ENCODE results near the gene NALCN.

The NALCN gene

DNA sequence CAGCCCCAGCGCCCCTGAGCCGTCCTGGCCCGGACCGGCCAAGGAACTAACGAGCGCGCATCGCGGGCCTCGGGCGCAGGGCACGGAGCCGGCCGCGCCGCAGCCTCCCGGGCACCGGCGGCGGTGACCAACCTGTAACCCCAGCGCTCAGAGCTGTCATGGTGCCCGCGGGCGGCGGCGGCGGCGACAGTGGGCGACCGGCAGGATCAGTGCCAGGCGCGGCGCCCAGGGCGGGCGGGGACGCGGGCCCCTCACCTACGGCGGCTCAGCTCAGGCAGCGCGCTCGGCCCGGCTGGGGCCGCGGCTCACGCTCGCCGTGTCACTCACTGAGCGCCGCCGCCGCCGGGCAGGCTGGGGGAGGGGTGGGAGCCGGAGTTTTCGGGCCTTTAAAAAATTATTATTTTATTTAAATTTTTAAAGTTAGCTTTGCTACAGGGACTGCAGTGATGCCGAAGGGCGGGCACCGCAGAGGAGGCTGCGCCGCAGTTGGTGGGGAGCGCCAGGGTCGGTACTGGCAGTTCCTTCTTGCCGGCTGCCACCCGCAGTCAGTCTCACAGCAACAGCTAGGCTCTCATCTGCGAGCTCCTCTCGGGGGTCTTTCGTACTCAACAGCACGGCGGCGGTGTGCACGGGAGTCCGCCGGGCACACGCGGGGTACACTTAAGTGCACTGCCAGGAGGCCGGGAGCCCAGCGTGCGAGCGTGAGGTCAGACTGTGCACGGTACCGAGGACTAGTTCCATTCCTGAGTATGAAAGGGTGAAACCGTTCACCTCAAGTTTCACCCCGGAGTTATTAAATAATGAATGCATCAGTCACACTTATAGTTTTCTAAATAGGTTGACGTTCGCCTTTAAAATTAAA is at the start of gene NALCN:
NALCN (minus strand) TSS at position 328 of the 862 bp plus-strand sequence. CDS start 17,382 bp downstream, outside the sequence.
- DNase-seq = no peak

DNA sequence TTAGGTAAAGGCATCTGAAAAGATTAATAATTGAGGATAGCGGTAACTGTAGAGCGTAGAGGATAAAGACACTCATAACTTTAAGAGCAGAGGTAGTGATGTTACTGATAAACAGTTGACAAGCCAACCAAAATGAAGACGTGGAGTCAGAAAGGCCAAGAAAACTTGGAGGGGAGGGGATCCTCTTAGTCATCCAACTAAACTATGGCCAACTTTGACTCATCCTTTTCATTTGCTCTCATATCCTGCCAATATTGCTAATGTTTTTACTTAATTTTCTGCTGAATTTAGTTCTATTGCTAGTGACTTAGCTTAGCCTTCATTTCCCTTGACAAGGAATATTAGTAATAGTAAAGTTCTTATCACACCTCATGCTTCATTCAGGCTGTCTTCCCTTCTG is 49.6 kb upstream of the NALCN start:
- DNase-seq = no peak

DNA sequence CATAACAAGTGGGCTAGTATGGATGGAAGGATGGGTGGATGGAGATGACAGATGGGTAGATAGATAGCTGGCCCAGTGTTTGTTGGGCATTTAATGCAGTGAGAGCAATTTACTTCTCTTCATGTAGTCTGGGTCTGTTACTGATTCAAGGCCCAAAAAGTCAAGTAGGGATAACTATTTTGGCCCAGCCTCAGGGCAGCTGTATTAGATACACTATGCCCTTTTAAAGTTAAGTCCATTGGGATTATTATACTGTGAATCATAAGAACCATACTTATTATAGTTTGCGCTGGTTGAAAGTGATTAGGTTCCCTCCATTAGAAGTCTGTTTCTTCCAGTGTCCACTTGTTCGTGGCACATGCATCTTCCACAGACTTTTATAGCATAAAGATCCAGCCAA is 40.9 kb upstream of the NALCN start:
- DNase-seq = no peak

DNA sequence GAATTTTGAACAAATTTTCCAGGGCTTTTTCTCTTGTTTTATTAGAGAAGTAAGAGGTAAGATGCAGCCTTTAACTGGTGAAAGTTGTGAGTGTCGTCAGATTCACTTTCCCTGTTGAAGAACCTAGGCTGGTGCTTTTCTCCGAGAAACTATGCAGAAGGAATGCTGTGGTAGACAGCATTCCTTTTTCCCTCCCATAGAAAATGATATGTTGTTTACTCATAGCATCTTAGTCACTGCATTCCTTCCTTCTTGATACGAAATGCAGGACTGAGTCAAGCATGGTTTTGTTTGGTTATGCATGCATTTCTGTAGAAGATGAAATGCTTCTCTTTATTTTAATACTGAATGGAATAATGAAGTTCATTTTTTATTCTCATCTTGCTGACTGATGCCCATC is 39.6 kb upstream of the NALCN start:
- no peak for DNase-seq

DNA sequence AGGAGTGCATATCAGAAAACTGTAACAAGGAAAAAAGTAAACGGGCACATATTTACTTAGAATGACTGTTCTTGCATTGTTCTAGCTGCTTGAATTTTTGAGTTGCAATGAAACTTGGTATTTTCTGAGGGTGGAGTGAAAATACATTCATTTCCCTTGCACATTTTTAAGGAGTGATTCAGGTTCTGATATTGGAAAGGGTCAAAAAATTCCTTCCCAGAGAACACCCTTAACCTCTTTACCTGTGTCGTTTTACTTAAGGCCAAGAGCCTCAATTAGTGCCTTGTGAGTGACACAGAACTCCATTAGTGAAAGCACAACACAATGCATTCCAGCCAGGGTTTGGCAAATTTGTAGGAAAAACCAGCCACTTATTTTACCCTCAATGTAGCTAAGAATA is 38.5 kb upstream of the NALCN start:
- no peak for DNase-seq

DNA sequence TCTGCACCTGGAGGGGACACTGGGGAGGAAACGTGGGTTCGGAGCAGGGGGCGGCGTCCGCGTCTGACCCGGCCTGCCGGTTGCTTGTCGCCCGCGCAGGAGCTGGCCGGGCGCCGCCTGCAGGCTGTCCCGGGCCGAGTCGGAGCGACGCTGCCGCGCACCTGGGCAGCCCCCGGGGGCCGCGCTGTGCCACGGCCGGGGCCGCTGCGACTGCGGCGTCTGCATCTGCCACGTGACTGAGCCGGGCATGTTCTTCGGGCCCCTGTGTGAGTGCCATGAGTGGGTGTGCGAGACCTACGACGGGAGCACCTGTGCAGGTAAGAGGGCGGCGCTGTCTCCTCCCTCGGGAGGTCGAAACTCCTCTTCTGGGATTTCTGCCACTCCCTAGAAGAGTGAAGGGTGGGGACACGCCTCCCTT is 37.5 kb upstream of the NALCN start:
- no peak for DNase-seq

DNA sequence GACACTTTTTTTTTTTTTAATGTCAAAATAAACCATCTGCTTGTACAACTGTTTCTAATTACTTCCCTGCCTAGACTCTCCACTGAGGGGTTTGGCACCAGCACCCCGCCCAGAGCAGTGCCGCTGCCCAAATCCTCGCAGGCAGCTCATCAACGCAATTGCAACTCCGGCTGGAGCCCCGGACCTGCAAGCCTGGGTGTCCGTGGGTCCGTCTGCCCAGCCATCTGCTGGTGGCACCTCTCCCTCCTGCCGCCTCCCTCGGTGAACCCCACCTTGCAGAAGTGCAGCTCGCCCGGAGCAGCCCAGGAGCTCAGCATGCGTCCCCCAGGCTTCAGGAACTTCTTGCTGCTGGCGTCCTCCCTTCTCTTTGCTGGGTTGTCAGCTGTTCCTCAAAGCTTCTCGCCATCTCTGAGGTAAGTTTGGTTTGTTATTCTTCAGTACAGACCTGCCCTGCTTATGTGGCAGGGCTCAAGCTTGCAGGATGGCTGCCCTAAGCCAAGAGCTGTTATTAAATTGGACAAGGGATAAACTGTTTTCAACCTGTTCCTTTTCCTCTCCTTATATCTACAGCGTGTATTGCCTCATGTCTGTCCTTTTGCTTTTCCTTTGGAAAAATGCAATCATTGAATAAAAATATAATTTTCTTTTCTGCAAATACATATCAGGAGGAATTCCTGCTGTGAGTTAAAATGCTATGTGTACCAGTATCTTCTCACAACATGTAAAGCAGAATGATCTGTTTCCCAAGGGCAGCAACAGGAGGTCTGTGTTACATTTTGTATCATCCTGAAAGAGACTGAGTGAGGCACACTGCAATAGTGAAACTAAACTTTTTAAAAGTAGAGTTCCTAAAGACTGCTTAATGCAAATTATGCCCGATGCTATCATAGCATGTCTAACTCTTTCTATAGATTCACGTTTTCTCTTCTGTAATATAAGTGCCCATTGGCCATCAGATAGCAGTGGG is 36.5 kb upstream of the NALCN start, which contains the start of gene ITGBL1:
ITGBL1 (plus strand) TSS at position 157 of the 967 bp plus-strand sequence; CDS start at position 316, 159 bp downstream.
- DNase-seq = no peak

DNA sequence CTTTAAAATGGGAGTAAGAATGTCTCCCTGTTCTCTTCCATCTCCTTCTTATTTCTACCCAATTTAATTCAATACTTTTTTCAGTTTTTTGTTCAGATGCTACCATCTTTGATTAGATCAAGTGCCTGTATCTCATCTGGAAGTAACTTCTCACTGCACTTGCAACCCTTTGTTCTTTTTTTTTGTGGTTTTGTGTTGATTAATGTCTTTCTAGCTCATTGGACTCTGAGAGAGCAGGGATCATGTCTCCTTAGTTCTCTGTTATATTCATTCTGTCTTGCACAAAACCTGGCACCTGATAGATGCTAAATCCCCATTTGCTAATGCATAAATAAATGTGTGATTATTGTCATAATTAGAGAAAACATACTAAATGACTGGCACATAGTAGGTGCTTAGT is 35.3 kb upstream of the NALCN start:
- DNase-seq = no peak

DNA sequence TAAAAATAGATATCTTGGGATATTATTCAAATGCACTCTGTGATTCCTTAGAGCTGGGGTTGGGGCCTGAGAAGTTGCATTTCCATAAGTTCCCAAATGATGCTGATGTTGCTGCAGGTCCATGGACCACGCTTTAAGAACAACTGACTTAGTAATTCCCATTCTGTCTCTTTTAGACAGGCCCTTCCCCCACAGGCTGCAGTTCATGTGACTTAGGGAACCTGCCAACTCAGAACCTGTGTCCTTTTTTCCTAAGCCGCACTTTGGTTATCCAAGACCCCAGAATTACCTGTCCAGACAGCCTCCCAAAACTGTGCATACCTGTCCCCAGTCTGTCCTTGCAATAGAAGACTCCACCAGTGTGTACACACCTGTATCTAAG is 34.4 kb upstream of the NALCN start:
- no peak for DNase-seq

DNA sequence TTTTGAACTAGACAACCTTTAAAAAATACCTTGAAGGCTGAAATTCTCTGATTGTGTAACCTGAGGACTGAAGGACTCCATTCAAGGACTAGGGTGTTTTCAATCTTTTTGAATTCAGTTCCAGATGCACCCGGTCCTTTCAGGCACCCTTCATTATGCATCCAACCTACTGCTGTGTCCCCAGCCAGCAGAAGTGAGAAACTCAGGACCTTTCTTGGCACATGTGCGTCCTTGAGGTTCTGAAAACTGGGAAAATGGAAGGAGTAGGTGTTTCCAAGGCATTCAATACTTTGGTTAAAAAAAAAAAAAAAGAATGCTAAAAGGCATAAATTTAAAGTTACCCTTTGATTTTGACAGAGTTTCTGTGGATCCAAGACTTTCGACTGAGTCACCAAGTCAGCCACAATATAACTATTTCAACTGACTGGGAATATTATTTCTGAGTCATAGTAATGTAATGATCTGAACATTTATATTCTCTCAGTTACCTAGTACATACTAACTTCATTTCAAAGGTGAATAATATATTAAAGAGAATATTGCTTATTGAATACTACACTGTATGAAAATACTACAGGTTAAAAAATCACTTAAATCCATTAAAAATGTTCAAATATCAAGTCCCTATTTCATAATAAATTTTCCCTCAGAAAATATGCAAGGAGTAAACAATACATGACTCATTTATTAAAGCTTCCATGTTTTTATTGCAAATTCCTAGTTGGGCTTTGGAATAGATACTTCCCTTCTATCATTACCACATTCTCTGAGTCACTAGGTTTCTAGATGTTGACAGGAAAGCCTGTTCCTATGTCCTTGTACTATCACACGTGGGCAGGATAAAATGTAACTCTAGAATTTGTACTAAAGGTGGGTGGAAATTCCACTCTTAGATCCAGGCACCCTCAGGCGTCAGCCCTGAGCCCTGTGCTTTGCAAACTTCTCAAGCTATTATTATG is 33.8 kb upstream of the NALCN start:
- no peak for DNase-seq

DNA sequence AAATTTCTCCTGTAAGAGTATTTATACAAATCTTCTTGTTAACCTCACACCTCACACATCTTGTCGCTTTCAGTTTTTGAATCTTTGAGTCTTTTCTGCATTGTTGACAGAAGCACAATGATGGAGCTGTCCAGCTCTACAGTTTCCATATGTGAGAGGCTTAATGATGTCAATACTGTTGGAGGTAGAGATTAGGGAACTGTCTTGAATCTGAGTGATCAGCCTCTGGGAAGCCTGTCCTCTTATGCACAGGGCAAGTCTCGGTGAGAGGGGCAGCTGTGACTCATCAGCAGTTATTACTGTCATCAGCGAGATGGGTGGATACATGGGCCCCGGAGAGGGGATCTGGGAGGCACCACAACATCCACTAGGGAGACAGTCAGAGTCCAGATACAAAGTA is 31.5 kb upstream of the NALCN start:
- no peak for DNase-seq

DNA sequence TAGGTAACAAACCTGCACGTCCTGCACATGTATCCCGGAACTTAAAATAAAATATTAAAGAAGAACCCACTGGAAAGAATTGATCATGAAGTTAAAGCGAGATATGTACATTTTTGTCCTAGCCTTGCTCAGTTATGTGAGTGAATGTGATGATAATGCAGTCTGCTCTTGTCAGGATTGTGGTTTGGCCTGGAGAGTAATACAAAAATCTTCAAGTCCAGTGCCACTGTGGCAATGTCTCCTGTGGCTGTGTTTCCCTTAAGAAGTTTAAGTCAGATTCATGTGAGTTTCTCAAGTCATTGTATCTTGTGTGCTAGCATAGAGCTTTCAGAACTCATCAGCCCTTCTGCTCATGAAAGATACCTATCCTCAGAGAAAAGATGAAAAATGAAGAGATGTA is 18.2 kb upstream of the NALCN start:
- DNase-seq = no peak

DNA sequence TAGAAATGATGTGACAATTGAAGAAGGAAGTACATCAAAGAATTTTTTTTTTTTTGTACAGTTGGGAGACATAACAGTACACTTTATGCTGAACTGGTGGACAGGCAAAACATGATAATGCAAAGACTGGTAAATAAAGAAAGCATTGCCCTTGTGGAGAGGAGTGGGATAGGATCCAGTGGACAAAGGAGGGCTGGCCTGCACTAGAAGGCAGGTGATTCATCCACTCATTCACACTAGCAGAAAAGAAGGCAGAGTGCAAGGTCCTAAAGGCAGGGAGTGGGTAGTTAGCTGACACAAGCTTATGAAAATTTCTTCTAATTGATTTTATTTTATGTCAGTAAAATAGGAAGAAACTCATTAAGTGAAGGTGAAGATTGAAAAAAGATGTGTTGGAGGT is 17.6 kb upstream of the NALCN start:
- no peak for DNase-seq

DNA sequence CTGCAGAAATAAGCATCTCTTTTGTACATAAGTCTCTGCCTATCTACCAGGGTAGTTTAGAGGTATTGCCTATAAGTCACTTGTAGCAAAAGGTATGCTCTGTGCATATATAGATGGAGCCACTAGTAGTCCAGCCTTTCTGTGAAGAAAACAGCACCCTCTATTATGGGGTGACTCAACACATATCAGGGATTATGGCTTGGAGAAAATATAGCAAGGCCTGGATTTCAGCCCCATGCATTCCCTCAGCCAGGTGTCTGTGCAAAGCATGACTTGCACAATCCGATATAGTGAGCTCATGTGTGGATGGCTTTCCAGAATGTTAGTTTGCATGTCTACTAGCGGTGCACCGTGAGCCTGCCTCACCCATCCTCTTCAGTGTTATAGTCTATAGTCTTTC is 13.4 kb upstream of the NALCN start:
- no peak for DNase-seq

DNA sequence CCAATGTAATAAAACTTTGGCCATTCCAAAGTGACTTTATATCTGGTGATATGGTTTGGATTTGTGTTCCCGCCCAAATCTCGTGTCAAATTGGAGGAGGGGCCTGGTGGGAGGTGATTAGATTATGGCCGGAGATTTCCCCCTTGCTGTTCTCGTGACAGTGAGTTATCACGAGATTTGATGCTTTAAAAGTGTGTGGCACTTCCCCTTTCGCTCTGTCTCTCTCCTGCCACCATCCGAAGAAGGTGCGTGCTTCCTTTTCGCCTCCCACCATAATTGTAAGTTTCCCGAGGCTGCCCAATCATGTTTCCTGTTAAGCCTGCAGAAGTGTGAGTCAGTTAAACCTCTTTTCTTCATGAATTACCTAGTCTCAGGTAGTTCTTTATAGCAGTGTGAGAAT is 9.3 kb upstream of the NALCN start:
- no peak for DNase-seq

DNA sequence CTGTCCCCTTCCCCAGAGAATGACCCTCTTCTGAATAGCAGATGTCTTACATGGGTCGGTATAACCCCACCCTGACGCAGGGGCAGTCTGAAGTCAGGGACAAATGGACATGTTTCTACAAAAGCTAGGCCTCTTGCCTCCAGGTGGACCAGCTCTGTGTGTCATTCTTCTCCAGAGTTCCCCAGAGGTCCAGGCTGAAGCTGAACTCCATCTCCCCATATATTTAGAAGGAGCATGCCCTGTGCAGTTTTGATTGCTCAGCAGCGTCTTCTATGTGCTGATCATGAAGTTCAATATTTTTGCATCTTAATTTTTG is 8.8 kb upstream of the NALCN start:
- no peak for DNase-seq

DNA sequence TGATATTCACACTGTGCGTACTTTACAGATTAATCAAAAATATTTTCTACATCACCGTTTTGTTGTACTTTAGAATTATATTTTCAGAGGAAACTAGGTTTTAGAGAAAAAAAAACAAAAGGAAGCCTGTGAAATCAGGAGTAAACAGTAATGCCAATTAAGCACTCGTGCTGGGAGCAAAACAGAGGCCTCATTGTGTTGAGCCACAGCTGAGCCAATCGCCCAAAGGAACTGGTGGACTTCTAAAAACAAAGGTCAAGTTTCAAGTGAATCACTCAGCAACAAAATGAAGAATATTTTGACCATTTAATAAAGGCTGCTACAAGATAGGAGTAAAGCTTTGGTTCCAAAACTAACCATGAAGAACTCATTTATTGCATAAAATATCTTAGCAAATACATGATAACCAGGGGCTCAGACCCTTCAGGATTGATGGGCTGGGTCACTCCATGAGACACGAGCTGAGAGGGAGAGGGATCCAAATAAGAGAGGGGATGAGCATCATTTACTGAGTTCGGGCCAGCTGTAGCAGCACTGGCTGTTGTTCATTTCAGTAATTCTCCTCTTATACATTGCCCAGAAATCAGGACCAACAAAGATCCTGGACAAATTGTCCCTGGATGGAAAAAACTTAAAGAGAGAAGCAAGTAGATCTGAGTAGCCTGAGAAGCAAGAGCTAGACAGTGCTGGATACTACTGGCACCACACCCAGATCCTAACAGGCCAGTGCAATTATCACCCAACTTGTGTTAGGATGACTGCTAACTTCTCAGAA is 8.3 kb upstream of the NALCN start:
- no peak for DNase-seq

DNA sequence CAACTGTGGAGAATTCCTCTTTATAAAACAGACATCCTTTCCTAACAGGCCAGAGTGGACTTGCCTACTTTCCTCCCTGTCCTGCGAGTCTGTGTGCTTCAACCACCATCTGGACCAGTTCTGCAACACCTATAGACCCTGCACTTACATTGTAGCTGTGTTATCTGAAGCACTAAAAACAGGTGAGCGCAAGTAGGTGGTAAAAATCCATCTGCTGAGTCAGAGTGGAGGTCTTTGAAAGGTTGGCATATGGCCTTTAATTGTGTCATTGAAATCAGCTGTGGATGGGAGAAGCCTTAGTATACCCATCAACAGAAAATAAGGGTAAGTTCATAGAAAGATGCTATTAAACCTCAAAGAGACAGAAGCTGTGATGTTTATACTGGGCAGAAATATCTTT is 7.6 kb upstream of the NALCN start:
- DNase-seq = no peak

DNA sequence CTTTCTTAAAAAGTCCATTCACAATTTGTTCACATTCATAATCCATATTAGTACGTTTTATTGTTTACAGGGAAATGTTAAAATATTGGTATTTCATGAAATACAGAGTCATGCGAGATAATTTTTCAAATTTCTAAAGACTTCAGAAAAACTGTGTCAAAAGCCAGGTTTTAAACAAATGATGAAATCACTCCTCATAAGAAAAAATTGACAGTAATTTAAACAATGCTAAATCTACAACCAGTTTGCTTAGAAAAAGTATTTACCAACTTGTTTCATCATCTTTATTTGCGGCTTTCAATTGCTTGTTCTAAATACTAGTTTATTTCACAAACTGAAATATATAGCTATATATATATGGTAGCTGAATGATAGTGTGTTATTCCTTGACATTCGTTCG is 1.2 kb upstream of the NALCN start:
- no peak for DNase-seq

DNA sequence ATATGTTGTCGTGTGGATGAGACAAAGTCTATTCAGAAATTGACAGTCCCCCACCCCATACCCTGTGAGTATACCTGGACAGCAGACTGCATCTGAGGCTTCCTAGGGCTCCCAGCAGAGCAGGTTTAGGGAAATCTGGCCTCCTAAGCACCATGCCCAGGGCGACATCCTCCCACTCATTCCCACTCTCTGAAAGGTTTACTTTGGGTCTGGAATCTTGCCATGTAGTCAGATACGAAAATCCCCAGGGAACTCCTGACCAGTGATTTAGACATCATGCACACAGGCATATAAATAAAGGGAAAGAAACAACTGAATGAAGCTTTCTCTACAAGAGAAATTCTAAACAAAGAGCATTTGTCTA is 717 bp upstream of the NALCN start:
- no peak for DNase-seq

DNA sequence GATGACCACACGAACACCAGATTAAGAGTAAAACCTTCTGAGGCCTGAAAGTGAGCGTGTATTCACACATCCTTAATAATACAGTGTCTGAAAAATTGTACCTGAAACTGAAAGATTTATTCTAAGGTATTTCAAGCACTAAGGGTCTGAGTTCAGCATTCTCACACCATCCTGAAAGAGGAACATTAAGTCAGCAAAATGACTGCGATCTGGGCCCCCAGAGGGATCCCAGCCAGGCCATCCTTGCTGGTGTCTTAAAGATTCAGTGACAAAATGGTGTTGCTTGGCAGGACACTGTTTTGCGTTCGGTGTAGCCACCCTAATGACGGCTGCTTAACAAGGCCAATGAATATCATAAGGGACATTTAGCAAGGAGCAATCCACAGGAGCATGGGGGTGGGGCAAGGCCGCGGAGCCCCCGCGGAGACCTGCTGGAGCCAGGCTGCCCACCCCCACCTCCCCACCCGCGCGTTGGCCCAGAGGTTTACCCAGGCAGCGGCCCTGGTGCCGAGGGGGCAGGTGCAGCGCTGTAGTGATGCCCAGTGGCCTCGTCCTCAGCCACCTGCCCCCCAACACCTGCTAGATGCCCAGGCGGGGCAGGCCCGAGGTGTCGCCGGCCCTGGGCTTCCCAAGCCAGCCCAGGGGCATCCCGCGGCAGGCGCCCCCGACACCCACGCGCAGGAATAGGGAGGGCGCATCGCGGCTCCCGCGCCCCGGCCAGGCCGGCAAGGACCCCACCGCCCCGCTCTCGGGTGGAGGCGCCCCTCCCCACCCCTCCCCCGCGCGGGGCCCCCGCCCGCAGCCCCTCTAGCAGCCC is 742 bp downstream of the NALCN start:
- no peak for DNase-seq

Measured in hematopoietic multipotent progenitor cell treated with erythropoietin and hydrocortisone succinate and interleukin-3 and kit ligand, for 6 days (in vitro differentiated cells).